ENCODE measurements around the gene CTNNBIP1.

CTNNBIP1 gene

DNA sequence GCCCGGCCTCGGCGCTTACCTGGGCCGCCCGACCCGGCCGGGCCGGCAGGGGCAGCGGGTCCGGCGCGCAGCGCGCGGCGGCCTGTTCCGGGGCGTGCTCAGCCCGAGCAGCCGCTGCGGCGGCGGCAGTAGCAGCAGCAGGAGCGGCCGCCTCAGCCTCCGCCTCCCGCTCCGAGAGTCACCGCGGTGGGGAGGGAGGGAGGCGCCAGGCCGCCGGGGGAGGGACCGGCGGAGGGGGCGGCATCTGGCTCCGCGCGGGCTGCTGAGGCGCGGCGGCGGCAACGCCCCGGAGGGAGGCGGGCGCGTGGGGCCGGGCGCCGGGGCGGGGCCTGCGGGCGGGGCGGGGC lies at the start of gene CTNNBIP1:
Gene CTNNBIP1 (minus strand): TSS at position 194 of the 347 bp plus-strand sequence. CDS start 38,205 bp downstream, outside the sequence.
- peaks cover 29 to 35% of the 10 kb centered on the region in 2 experiments for H3K4me1 ChIP-seq (ENCODE audit: control insufficient read depth in 1 of 2, insufficient read depth in 1 of 2, low read depth in 1 of 2, low read length in 1 of 2)
- H3K36me3 ChIP-seq = no peaks in the 10 kb centered on the region
- H3K4me3 ChIP-seq (ENCODE audit: low read depth in 1 of 2, low read length in 1 of 2) = peak within 1 kb of the TSS; percentile 77 to 80
- TF ChIP-seq CTCF (IDR thresholded peaks at IDR 0.05) = peak; percentile 6
- no peaks in the 10 kb centered on the region for H3K9me3 ChIP-seq
- no peaks in the 10 kb centered on the region for H3K27me3 ChIP-seq
- peak within 1 kb of the TSS; percentile 89 for H3K27ac ChIP-seq

GRCh38 chr1:9957726-9958125 lies 47.7 kb upstream of the CTNNBIP1 start:
- Histone ChIP-seq H3K9me3 (no peaks in the 10 kb centered on the region), H3K36me3 (no peaks in the 10 kb centered on the region), H3K27me3 (no peaks in the 10 kb centered on the region), H3K4me3 (ENCODE audit: low read depth in 1 of 2, low read length in 1 of 2) (no peak overlapping the region), H3K4me1 (ENCODE audit: control insufficient read depth in 1 of 2, insufficient read depth in 1 of 2, low read depth in 1 of 2, low read length in 1 of 2) (peaks cover 0 to under 1% of the 10 kb centered on the region in 2 experiments), H3K27ac (no peak overlapping the region)
- TF ChIP-seq CTCF (IDR thresholded peaks at IDR 0.05) = no peak

DNA sequence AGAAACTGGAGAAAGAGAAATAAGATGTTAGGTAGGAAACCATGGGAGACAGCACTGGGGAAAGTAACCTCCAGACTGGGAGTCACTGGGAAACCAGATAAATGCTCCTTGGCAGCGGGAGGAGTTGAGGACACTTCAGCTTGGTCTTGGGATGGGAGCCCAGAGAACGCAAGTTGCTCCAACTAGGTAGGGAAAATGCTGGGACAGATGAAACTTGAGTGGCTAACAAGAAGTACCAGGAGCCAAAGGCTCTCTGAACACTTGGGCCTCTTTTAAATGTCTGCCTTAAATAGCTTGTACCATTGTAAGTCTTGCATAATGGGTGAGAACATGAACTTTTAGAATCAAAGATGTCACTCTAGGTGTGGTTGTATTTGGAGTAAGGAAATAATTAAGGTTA lies 36.2 kb upstream of the CTNNBIP1 start:
- Histone ChIP-seq H3K27ac (no peak overlapping the region), H3K36me3 (peaks cover 12% of the 10 kb centered on the region), H3K4me3 (ENCODE audit: low read depth in 1 of 2, low read length in 1 of 2) (no peak overlapping the region), H3K4me1 (ENCODE audit: control insufficient read depth in 1 of 2, insufficient read depth in 1 of 2, low read depth in 1 of 2, low read length in 1 of 2) (peaks cover 49 to 56% of the 10 kb centered on the region in 2 experiments), H3K9me3 (no peaks in the 10 kb centered on the region), H3K27me3 (no peaks in the 10 kb centered on the region)
- no peak for TF ChIP-seq CTCF (IDR thresholded peaks at IDR 0.05)

DNA sequence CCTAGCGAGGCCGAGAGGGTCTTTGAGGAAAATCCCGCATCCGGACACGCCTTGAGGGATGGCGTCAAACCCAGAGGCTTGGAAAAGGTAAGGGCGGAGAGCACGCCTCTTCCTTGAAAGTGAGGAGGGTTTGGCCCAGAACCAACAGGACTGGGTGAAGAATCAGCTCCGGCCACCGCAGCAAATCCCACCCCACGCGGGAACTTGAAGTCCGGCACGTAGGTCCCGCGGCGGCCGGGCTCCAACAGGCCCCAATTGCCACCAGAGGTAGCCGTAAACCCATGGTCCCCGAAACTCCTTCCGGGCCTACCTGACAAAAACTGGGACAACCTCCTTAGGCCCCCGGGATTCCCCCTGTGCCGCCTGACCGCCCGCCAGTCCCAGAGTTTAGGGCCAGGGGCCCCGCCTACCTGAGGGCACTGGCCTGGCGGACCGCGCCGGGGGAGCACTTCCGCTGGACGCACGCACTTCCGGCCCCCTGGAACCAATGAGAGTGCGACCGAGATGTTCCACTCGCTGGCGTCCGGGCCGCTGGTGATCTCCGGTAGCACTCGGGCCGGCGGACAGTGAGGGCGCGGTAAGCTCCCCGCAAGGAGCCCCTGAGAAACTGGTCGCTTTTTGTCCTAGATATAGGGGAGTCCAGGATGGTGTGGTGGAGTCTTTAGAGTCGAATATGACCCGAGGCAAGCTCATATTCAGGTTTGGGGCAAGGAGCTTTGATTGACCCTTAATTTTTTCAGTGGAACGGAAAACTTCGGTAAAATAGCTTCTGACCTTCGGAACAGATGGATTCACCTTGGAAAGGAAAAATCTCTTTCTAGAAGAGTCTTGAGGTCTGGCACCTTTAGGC lies 33.1 kb upstream of the CTNNBIP1 start, which contains the start of the genes LZIC and NMNAT1:
Gene LZIC (minus strand): TSS at position 453 of the 850 bp plus-strand sequence. CDS start 6,772 bp downstream, outside the sequence.
Gene NMNAT1 (plus strand): TSS at position 537 of the 850 bp plus-strand sequence. CDS start 28,599 bp downstream, outside the sequence.
- Histone ChIP-seq H3K27ac (peak within 1 kb of the TSS; percentile 86), H3K4me1 (ENCODE audit: control insufficient read depth in 1 of 2, insufficient read depth in 1 of 2, low read depth in 1 of 2, low read length in 1 of 2) (peaks cover 24 to 33% of the 10 kb centered on the region in 2 experiments), H3K36me3 (peaks cover 11% of the 10 kb centered on the region), H3K9me3 (no peaks in the 10 kb centered on the region), H3K4me3 (ENCODE audit: low read depth in 1 of 2, low read length in 1 of 2) (peak within 1 kb of the TSS; percentile 85 to 98), H3K27me3 (no peaks in the 10 kb centered on the region)
- TF ChIP-seq CTCF (IDR thresholded peaks at IDR 0.05) = peak; percentile 68

DNA sequence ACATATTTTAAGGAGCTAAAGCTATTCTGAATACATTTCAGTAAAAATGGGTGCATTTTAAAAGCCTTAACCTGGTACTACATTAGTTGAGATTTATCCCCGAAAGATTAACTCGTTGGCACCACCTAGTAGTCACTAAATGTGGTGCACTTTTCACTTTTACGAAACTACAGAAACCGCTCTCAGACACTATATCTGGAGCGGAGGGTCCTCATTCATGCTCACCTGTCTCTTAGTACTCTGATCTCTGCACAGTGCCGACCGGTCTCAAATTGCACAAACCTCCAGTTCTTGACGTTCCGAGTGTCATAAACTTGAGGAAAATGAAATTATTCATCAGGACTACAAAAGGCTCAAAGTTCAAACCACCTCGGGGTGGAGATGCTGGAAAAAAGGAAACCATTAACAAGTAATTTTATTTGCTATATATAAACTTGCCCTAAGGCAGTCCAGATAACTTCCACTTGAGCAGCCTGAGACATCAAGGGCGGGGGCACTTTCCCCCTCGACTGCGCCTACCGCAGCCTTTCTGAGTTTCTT lies 32.4 kb upstream of the CTNNBIP1 start:
- TF ChIP-seq CTCF (IDR thresholded peaks at IDR 0.05) = no peak
- Histone ChIP-seq H3K4me1 (ENCODE audit: control insufficient read depth in 1 of 2, insufficient read depth in 1 of 2, low read depth in 1 of 2, low read length in 1 of 2) (peaks cover 24 to 33% of the 10 kb centered on the region in 2 experiments), H3K27ac (peak overlapping the region; percentile 86), H3K4me3 (ENCODE audit: low read depth in 1 of 2, low read length in 1 of 2) (peak overlapping the region; percentile 85 to 98), H3K9me3 (no peaks in the 10 kb centered on the region), H3K36me3 (peaks cover 4% of the 10 kb centered on the region), H3K27me3 (no peaks in the 10 kb centered on the region)
